HG02610 (cell line): ENCODE measurements around the gene FNBP1.
"Not testable (repeated sequence)": the region's sequence is repeated elsewhere in the genome, so short reads cannot be mapped to it uniquely, and the experiment has no call there.

Experiments
- ATAC-seq: cut with Tn5 transposase; IDR thresholded peaks from one replicate; pipeline ENCODE4 v1.9.1; 2021; ENCODE audit warnings: mild to moderate bottlenecking, moderate library complexity; ENCODE audit not compliant: unreplicated experiment

FNBP1 gene

DNA sequence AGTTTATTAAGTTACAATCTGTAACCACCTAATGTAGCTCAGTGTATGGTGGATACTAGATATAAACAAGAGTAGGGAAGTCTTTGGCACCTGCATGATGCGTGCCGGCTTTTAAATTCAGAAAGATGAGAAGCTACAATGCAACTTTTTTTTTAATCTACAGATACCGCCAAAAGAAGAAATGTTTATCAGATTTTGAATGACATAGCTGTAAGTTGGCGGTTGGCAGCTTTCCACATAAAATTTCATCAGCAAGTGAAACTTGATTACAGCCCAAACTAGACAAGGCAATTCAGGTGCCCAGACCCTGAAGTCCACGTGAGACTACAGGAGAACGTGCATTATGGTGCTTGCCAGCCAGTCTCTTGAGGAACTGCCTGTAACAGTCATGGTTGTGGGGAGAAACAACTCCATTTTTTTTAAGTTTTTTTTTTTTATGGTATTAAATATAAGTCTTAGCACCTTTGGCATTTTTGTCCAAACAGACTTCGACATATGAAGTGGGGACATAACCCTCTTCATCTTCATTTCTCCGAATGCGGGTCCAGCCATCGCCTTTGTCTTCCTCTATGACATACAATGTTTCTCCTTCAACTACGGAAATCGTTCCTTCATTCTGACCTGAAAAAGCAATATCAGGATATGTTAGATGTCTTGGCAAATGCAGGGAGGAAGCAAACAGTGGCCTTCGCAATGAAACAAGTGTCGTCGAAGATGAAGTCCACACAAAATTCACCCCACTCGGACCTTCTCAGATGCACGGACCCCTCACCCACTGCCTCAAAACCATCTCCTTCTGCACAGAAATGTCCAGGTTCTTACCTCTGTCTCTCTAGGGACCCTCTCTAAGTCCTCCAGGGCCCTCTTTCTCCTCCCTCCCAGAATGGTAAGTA lies 147.4 kb downstream of the FNBP1 start:
- no peak for ATAC-seq

GRCh38 chr9:129894120-129894823 lies 148.7 kb downstream of the FNBP1 start:
- no peak for ATAC-seq

GRCh38 chr9:129891569-129891968 lies 151.4 kb downstream of the FNBP1 start:
- no peak for ATAC-seq

DNA sequence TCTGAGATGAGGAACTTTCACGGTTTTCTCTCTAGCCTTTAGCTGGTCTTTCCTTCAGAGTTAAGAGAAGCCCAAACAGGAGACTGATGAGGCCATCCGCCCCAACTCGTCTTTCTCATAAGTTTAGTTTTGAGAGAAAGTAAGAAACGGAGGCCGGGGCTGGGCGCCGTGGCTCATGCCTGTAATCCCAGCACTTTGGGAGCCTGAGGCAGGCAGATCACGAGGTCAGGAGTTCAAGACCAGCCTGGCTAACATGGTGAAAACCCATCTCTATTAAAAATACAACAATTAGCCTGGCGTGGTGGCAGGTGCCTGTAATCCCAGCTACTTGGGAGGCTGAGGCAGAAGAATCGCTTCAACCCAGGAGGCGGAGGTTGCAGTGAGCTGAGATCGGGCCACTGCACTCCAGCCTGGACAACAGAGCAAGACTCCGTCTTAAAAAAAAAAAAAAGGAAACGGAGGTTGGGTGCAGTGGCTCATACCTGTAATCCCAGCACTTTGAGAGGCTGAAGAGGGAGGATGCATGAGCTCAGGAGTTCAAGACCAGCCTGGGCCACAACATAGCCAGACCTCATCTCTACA lies 152.2 kb downstream of the FNBP1 start:
- ATAC-seq: not testable (repeated sequence)

- ATAC-seq: no peak
These were observed 152.9 kb downstream of the FNBP1 start for GRCh38 chr9:129889941-129890717.

DNA sequence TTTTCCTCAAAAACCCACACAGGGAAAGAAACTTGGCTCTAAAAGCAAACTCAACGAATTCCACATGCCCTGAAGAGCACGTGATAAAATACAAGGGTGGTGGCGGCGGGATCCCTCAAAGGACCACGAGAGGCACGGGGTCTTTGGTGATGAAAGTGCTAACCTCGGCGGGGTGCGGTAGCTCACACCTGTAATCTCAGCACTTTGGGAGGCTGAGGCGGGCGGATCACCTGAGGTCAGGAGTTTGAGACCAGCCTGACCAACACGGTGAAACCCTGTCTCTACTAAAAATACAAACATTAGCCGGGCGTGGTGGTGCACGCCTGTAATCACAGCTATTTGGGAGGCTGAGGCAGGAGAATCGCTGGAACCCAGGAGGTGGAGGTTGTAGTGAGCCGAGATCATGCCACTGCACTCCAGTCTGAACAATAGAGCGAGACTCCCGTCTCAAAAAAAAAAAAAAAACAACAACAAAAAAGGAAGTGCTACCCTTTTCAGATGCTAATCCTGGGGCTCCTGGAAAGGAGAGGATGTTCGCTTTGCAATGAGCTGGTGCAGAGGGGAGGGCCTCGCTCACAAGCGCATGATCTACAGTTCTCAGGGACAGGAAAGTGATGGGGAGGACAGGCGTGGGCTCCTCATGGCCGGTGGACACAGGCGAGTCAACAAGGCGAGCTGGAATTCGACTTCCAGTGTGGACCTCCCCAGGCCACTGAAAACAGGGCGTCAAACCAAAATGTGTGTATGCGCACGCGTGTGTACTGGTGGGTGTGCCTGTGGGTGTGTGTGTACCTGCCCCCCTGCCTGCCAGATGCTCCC lies 153.7 kb downstream of the FNBP1 start:
- ATAC-seq: no peak

DNA sequence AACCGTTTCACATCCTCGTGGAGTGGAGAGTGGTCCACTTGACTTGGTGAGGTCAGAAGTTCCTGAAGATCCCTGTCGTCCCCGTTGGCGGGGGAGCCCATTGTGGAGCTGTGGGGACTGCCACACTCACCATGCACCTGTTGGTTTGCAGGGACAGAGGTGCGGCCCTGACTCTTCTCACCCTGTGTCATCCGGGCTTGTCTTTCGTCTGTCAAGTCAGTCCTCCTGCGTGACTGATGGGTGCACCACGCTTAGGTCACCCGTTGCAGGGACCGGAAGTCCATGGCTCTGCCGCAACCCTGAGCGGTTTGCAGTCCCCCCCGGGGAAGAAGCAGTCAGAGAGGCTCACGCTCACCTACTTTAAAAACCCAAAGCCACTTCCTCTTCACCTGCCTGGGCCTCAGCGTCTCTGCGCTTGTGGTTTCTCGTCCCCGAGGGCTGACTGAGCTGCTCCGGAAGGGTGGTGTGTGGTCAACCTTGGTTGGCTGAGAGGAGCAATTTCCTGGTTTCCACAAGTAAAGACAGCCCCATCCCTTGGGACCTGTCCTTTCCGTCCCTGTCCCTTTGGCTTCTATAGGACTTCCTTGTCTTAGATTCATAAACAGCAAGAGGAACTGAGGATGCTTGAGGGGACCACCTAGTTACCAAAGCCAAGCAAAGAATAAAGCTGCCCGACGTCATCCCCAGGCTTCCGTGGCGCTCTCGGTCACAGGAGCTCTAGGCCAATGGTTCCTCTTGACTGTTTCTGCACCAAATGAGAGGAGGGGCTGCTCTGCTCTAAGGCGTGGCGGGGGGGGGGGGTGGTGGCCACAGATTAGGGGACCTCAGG lies 154.5 kb downstream of the FNBP1 start:
- peak; percentile 60 for ATAC-seq

DNA sequence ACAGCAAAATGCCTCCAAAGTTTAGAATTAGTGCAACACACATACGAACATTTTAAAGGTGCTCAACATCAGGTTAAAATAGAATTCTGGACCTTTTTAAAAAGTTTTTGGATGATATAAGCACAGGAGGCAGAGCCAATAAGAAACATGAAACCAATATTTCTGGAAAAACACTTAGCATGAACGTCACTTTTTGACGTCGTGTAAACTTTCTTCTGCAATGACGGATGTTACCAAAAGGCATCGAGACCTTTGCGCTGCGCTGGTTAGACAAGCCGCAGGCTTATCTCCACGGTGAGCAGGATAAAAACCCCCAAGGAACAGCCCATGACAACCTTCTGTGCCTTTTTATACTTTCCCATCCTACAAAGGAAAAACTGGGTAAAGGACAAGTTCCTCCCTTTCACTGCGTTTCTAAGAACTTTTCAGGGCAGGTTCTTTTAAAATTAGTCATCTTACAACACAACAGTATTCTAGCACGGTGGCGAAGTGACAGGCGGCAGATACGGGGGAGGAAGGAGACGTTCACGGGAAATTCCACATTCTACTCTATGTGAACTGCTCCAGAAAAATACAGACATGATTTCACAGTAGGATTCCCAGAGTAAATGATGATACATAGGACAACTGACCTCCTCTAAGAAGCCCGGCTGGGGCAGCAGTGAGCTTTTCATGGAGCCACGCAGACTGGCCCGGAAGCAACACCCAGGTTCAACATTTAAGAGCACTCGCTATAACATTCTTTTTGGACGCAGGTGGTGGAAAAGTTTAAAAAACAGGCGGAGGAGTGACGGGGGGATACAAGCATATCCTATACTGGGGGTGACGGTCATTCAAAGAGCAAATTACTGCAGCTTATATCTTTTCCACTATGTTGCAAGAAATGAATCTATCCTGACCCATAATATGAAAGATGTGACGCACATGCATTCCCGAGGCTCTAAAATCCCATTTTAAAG lies 155.4 kb downstream of the FNBP1 start:
- ATAC-seq: no peak

GRCh38 chr9:129886226-129887174 lies 156.5 kb downstream of the FNBP1 start:
- ATAC-seq: no peak

GRCh38 chr9:129885670-129886106 lies 157.3 kb downstream of the FNBP1 start:
- ATAC-seq: peak; percentile 17

- ATAC-seq: no peak
These were observed 157.8 kb downstream of the FNBP1 start for GRCh38 chr9:129885018-129885669.

GRCh38 chr9:129884220-129885017 lies 158.6 kb downstream of the FNBP1 start:
- peak; percentile 40 for ATAC-seq

DNA sequence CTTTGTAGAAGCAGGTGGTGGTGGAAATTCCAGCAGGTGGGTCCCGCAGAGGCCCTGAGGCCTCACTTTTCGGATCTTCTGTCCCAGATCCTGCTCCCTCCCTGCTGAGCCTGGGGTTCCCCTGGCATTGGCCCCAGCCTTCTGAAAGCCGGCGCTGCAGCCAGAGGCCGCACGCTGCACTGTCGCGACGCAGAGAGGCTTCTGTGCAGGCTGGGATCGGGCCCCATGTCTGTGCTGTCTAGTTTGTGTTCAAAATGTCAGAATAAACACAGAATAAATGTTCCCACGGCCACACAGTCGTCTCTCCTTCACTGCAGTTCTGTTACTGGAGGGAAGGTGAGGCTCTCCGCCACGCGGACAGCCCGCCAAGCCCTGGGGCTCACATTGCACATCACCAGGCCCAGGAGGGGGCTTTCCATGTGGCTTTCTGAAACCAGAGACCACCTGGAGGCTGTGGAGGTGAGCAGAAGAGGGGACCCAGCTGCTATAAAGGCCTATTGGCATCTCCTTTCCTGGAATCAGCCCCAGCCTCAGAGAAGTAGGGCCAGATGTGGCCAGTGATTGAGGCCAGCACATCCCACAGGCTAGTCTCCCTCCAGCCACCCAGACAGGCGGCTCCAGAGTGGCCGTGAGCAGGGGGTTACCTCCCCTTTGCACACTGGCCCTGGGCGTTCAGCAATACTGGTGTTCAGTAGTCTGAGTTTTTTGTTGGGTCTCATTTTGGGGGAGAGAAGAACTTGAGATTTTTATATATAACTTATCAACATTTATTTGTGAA lies 161.3 kb downstream of the FNBP1 start:
- ATAC-seq: no peak

GRCh38 chr9:129880654-129881546 lies 162.1 kb downstream of the FNBP1 start:
- ATAC-seq: no peak
